PC-3 (cell line): ENCODE data around the gene SHF.

Experiments used
- CTCF ChIP-seq: fragments of 300-600 bp; sonication (generic); conservative IDR thresholded peaks from 2 replicates; pipeline ENCODE4 v1.5.1; 2017; ENCODE audit warnings: antibody characterized with exemption, low read depth, mild to moderate bottlenecking, low read length
- EZH2 ChIP-seq: fragments of 300-600 bp; sonication (generic); IDR thresholded peaks from one replicate; pipeline ENCODE4 v1.6.1; 2017; ENCODE audit warnings: antibody characterized with exemption, mild to moderate bottlenecking, low read length; ENCODE audit not compliant: unreplicated experiment

GRCh38 chr15:45161666-45162065 is 26.1 kb downstream of the SHF start:
- TF ChIP-seq EZH2 = no peak
- no peak for TF ChIP-seq CTCF
